Fibroblast of lung (primary cell): ENCODE data around the gene SENP7. TPM values are rescaled to one million over a fixed set of nuclear protein-coding genes. Genes with fewer than 3 reads are reported as not detected.

Source experiments
- DNase-seq, 2 donors: peaks; one replicate each; pipeline versions ENCODE4 v3.0.0 to v3.0.0-alpha.2; 2010; ENCODE audit warnings: low read depth in 2 of 2
- H2AFZ ChIP-seq: 2 replicates; pipeline ENCODE4 v1.5.1; 2012; ENCODE audit warnings: low read length, control low read depth, inconsistent platforms
- H3K27ac ChIP-seq: 2 replicates; pipeline ENCODE4 v1.5.1; 2011; ENCODE audit warnings: low read length, control low read depth; ENCODE audit not compliant: insufficient read depth
- H3K27me3 ChIP-seq: 2 replicates; pipeline ENCODE4 v1.5.1; 2011; ENCODE audit warnings: mild to moderate bottlenecking, low read length; ENCODE audit not compliant: control insufficient read depth, insufficient read depth
- H3K36me3 ChIP-seq: 2 replicates; pipeline ENCODE4 v1.5.1; 2011; ENCODE audit warnings: low read length; ENCODE audit not compliant: control insufficient read depth, insufficient read depth
- H3K4me1 ChIP-seq: 2 replicates; pipeline ENCODE4 v1.5.1; 2011; ENCODE audit warnings: low read length; ENCODE audit not compliant: control insufficient read depth, insufficient read depth; ENCODE audit errors: extremely low read depth
- H3K4me2 ChIP-seq: 2 replicates; pipeline ENCODE4 v1.5.1; 2011; ENCODE audit warnings: low read length, control low read depth; ENCODE audit not compliant: insufficient read depth; ENCODE audit errors: extremely low read depth
- H3K4me3 ChIP-seq, 4 experiments: fragments of 200-600 bp in 1 of 4; sonication (generic) in 1 of 4; replicated peaks in 1 of 4; 2 replicates each; pipeline ENCODE4 v1.5.1; 2011 to 2016; ENCODE audit warnings: low read length in 4 of 4, low read depth in 3 of 4, mild to moderate bottlenecking in 3 of 4, control low read depth in 2 of 4, inconsistent platforms in 1 of 4, mixed read lengths in 1 of 4; ENCODE audit not compliant: insufficient read depth in 1 of 4; ENCODE audit errors: control extremely low read depth in 1 of 4
- H3K79me2 ChIP-seq: 2 replicates; pipeline ENCODE4 v1.5.1; 2012; ENCODE audit warnings: mild to moderate bottlenecking, low read length, inconsistent platforms; ENCODE audit not compliant: control insufficient read depth, insufficient read depth
- H3K9ac ChIP-seq: 2 replicates; pipeline ENCODE4 v1.5.1; 2011; ENCODE audit warnings: mild to moderate bottlenecking, low read length, control low read depth; ENCODE audit not compliant: insufficient read depth
- H3K9me3 ChIP-seq: 2 replicates; pipeline ENCODE4 v1.5.1; 2012; ENCODE audit warnings: low read depth, low read length; ENCODE audit not compliant: control insufficient read depth, insufficient read depth
- H4K20me1 ChIP-seq: 2 replicates; pipeline ENCODE4 v1.5.1; 2011; ENCODE audit warnings: low read length; ENCODE audit not compliant: control insufficient read depth, insufficient read depth; ENCODE audit errors: extremely low read depth
- CTCF ChIP-seq, 2 donors: IDR thresholded peaks in 1 of 2; conservative IDR thresholded peaks in 1 of 2; 1 replicate in 1 of 2; 2 replicates in 1 of 2; pipeline ENCODE4 v1.5.1; 2011 to 2012; ENCODE audit warnings: low read length in 2 of 2, control low read depth in 1 of 2, inconsistent platforms in 1 of 2, low read depth in 1 of 2, mild to moderate bottlenecking in 1 of 2
- EZH2 ChIP-seq: IDR thresholded peaks from 2 replicates; pipeline ENCODE4 v1.5.1; 2012; ENCODE audit warnings: low read length, control low read depth, mild to moderate bottlenecking; ENCODE audit errors: missing control alignments
- polyA plus RNA-seq, 2 donors: library from polyadenylated mRNA; depleted of rRNA in 1 of 2; stranded (reverse) in 1 of 2; unstranded in 1 of 2; fragments of >200 nt; gene quantifications; 2 replicates each; pipeline ENCODE4 v1.2.1, GENCODE V29; 2011 to 2012; ENCODE audit warnings: missing spikeins in 1 of 2
- total RNA-seq: library from RNA; depleted of rRNA; stranded (reverse); fragments of >200 nt; gene quantifications from 2 replicates; pipeline ENCODE4 v1.2.1, GENCODE V29; 2014

Gene SENP7
- total and polyA plus RNA-seq, 2 donors (not counting 1 experiment from before 2014, with no cell fraction given) = 7.2 to 16.5 TPM

GRCh38 chr3:101375586-101375985 lies 137.4 kb downstream of the SENP7 start:
- Histone ChIP-seq H3K4me2 (no peak overlapping the region), H3K36me3 (no peaks in the 10 kb centered on the region), H3K27ac (no peak overlapping the region), H3K4me1 (no peaks in the 10 kb centered on the region), H4K20me1 (no peaks in the 10 kb centered on the region), H3K9me3 (no peaks in the 10 kb centered on the region), H2AFZ (no peak overlapping the region), H3K27me3 (no peaks in the 10 kb centered on the region), H3K9ac (no peak overlapping the region), H3K79me2 (no peaks in the 10 kb centered on the region), H3K4me3 (no peak overlapping the region)
- TF ChIP-seq EZH2 (no peak), CTCF (conservative IDR thresholded peaks at IDR 0.05 in 1 of 2, IDR thresholded peaks at IDR 0.05 in 1 of 2; ENCODE audit: low read depth in 1 of 2, low read length in 2 of 2) (no peak)
- DNase-seq = no peak

- TF ChIP-seq CTCF (conservative IDR thresholded peaks at IDR 0.05 in 1 of 2, IDR thresholded peaks at IDR 0.05 in 1 of 2; ENCODE audit: low read depth in 1 of 2, low read length in 2 of 2) (no peak), EZH2 (no peak)
- no peaks in the 10 kb centered on the region for H4K20me1 ChIP-seq
- DNase-seq = no peak
Observed at GRCh38 chr3:101362406-101362805, 150.6 kb downstream of the SENP7 start.

GRCh38 chr3:101351829-101352228 lies 161.2 kb downstream of the SENP7 start:
- Histone ChIP-seq H3K4me1 (no peaks in the 10 kb centered on the region), H3K27me3 (no peaks in the 10 kb centered on the region), H3K9me3 (no peaks in the 10 kb centered on the region), H3K27ac (no peak overlapping the region), H2AFZ (no peak overlapping the region), H3K9ac (no peak overlapping the region), H3K4me2 (peak overlapping the region; percentile 19), H4K20me1 (no peaks in the 10 kb centered on the region), H3K79me2 (no peaks in the 10 kb centered on the region), H3K36me3 (no peaks in the 10 kb centered on the region), H3K4me3 (no peak overlapping the region)
- DNase-seq = peak in 1 of 2 donors; percentile 28
- TF ChIP-seq EZH2 = no peak
- TF ChIP-seq CTCF (conservative IDR thresholded peaks at IDR 0.05 in 1 of 2, IDR thresholded peaks at IDR 0.05 in 1 of 2; ENCODE audit: low read depth in 1 of 2, low read length in 2 of 2) = no peak

More at GRCh38 chr3:101362406-101362805, 150.6 kb downstream of the SENP7 start:
- Histone ChIP-seq H3K27me3 (no peaks in the 10 kb centered on the region), H2AFZ (no peak overlapping the region), H3K4me1 (no peaks in the 10 kb centered on the region), H3K9ac (no peak overlapping the region), H3K27ac (no peak overlapping the region), H3K4me2 (no peak overlapping the region), H3K36me3 (peaks cover 3% of the 10 kb centered on the region), H3K79me2 (no peaks in the 10 kb centered on the region), H3K4me3 (no peak overlapping the region), H3K9me3 (no peaks in the 10 kb centered on the region)
